Caco-2 (cell line): ENCODE results near the gene PTGDR2. TPM values are rescaled to one million over a fixed set of nuclear protein-coding genes. Genes with fewer than 3 reads are reported as not detected.
A peak's percentile ranks its signal among the peaks of the same experiment; 100 is the strongest.

Experiments
- BruUV-seq: library from RNA; stranded (reverse); fragments of 400-500 nt; replicated peaks from 2 replicates; lab custom pipeline; 2021; lab: Mats Ljungman, UMichigan
- CTCF ChIA-PET: fragments of 300-600 bp; sonication (Branson Sonifier 250); formaldehyde crosslinking; loops from one replicate; lab custom pipeline; 2022; ENCODE audit warnings: antibody characterized with exemption; lab: Charles Lee
- POLR2A ChIA-PET: fragments of 300-600 bp; sonication (Branson Sonifier 250); formaldehyde crosslinking; loops from one replicate; lab custom pipeline; 2022; ENCODE audit warnings: antibody characterized with exemption; lab: Charles Lee
- DNase-seq, 2 experiments: peaks; one replicate each; pipeline versions ENCODE4 v3.0.0 to v3.0.0-alpha.2; 2020 to 2022
- H3K27me3 ChIP-seq: replicated peaks from 2 replicates; pipeline ENCODE4 v1.6.0; 2011; ENCODE audit warnings: low read length; ENCODE audit not compliant: control insufficient read depth, insufficient read depth
- H3K36me3 ChIP-seq: 2 replicates; pipeline ENCODE4 v1.5.1; 2011; ENCODE audit warnings: low read length; ENCODE audit not compliant: control insufficient read depth, insufficient read depth
- H3K4me1 ChIP-seq: fragments of 250-450 bp; sonication (Bioruptor Pico); 2 replicates; pipeline ENCODE4 v1.5.1; 2020; ENCODE audit warnings: mild to moderate bottlenecking
- H3K4me3 ChIP-seq: 2 replicates; pipeline ENCODE4 v1.5.1; 2011; ENCODE audit warnings: low read depth, mild to moderate bottlenecking, control low read depth, low read length
- H3K9me3 ChIP-seq: fragments of 250-450 bp; sonication (Bioruptor Pico); 2 replicates; pipeline ENCODE4 v1.5.1; 2020; ENCODE audit warnings: mild to moderate bottlenecking, moderate library complexity
- H3K27ac Mint-ChIP-seq: one replicate; pipeline ENCODE4 v1.8.0; 2022; ENCODE audit warnings: mixed read lengths; ENCODE audit not compliant: unreplicated experiment
- H3K27me3 Mint-ChIP-seq: one replicate; pipeline ENCODE4 v1.8.0; 2022; ENCODE audit warnings: mixed read lengths; ENCODE audit not compliant: insufficient read depth, unreplicated experiment
- H3K36me3 Mint-ChIP-seq: one replicate; pipeline ENCODE4 v1.8.0; 2022; ENCODE audit warnings: mild to moderate bottlenecking, mixed read lengths; ENCODE audit not compliant: insufficient read depth, unreplicated experiment
- H3K4me1 Mint-ChIP-seq: one replicate; pipeline ENCODE4 v1.8.0; 2022; ENCODE audit warnings: low read depth, mixed read lengths; ENCODE audit not compliant: unreplicated experiment
- H3K4me3 Mint-ChIP-seq: one replicate; pipeline ENCODE4 v1.8.0; 2022; ENCODE audit warnings: mild to moderate bottlenecking, moderate library complexity, mixed read lengths; ENCODE audit not compliant: unreplicated experiment
- H3K9me3 Mint-ChIP-seq: one replicate; pipeline ENCODE4 v1.8.0; 2022; ENCODE audit warnings: mixed read lengths; ENCODE audit not compliant: unreplicated experiment
- intact Hi-C: fragments of 100-400 bp; cut with micrococcal nuclease; formaldehyde crosslinking; loops from one replicate; pipeline ENCODE4 v1.10.0; 2022; ENCODE audit not compliant: unreplicated experiment
- total RNA-seq: library from RNA; stranded (reverse); gene quantifications from 2 replicates; pipeline ENCODE4 v1.2.3, GENCODE V29; 2022
- TF ChIP-seq, protein P1 (sequence below), 2 experiments: fragments of 200-600 bp in 1 of 2; IDR thresholded peaks; 1 replicate in 1 of 2; 2 replicates in 1 of 2; pipeline versions ENCODE4 v1.5.1 to v1.8.0; 2011 to 2022; ENCODE audit warnings: antibody characterized with exemption in 1 of 2, control low read depth in 1 of 2, inconsistent platforms in 1 of 2, low read depth in 1 of 2, low read length in 1 of 2, mild to moderate bottlenecking in 1 of 2, moderate library complexity in 1 of 2; ENCODE audit not compliant: insufficient read depth in 1 of 2, severe bottlenecking in 1 of 2, unreplicated experiment in 1 of 2

PTGDR2 gene
- total RNA-seq, 1 experiment from 2014 or later, result 0.09 TPM

DNA sequence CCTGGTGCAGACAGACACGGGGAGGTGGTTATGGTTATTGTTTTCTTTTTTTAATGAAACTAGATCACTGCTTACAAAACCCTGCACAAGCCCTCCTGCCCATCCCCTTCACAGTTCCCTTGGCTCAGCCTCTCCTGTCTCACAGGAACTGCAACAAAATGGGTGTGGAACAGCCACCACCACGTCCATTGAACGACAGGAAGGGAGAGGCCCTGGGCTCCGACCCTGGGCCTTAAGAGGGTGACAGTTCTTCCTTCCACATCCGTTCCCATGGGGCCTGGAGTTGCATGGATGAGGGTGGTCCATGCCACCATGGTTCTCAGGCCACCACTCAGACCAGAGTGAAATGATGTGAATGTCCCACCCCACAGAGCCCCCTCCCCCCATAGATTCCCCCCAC, 34.9 kb upstream of the PTGDR2 start:
- Histone ChIP-seq H3K9me3 (no peaks in the 10 kb centered on the region), H3K27me3 (no peaks in the 10 kb centered on the region), H3K4me3 (no peak overlapping the region), H3K36me3 (no peaks in the 10 kb centered on the region), H3K4me1 (no peaks in the 10 kb centered on the region)
- no peaks in the 10 kb centered on the region for H3K9me3 Mint-ChIP-seq
- POLR2A ChIA-PET, result interaction anchor here (0.6 to 0.7 kb wide), 2 partner anchors 9 to 37 kb away, joined by 3 to 4 read pairs; no protein-coding TSS in a partner anchor
- peaks cover 46% of the 10 kb centered on the region for H3K36me3 Mint-ChIP-seq
- H3K27ac Mint-ChIP-seq, result no peak overlapping the region
- H3K27me3 Mint-ChIP-seq, result no peaks in the 10 kb centered on the region
- no TSS peak for BruUV-seq
- no peak for DNase-seq
- TF ChIP-seq, protein P1, sequence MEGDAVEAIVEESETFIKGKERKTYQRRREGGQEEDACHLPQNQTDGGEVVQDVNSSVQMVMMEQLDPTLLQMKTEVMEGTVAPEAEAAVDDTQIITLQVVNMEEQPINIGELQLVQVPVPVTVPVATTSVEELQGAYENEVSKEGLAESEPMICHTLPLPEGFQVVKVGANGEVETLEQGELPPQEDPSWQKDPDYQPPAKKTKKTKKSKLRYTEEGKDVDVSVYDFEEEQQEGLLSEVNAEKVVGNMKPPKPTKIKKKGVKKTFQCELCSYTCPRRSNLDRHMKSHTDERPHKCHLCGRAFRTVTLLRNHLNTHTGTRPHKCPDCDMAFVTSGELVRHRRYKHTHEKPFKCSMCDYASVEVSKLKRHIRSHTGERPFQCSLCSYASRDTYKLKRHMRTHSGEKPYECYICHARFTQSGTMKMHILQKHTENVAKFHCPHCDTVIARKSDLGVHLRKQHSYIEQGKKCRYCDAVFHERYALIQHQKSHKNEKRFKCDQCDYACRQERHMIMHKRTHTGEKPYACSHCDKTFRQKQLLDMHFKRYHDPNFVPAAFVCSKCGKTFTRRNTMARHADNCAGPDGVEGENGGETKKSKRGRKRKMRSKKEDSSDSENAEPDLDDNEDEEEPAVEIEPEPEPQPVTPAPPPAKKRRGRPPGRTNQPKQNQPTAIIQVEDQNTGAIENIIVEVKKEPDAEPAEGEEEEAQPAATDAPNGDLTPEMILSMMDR (IDR thresholded peaks at IDR 0.05; ENCODE audit: insufficient read depth in 1 of 2, low read depth in 1 of 2, low read length in 1 of 2, severe bottlenecking in 1 of 2, unreplicated experiment in 1 of 2), result no peak
- intact Hi-C loops, result no loop called here
- CTCF ChIA-PET, result interaction anchor here (0.7 kb wide), 1 partner anchor 9 kb away, joined by 3 read pairs; no protein-coding TSS in a partner anchor
- H3K4me1 Mint-ChIP-seq, result peaks cover 7% of the 10 kb centered on the region
- H3K4me3 Mint-ChIP-seq, result no peak overlapping the region

DNA sequence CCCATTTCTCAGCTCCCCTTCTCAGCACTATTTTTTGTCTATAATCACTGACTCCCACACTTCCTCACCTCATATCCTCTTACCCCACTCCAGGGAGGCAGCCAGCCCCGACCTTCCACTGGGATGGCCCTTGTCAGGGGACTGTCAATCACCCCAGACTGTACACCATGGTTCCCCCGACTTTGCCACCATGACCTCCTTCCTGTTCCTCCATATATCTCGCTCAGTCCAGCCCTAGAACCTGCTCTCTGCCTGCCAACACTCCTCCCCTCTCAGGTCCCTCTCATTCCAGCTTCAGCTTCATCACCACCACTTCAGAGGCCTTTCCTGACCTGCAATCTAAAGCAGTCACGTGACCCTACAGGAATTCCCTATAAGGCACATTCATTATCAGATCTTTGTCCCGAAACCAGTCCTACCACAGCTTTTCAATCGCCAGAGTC, 34.1 kb upstream of the PTGDR2 start:
- H3K36me3 Mint-ChIP-seq, result peaks cover 39% of the 10 kb centered on the region
- H3K9me3 ChIP-seq, result no peaks in the 10 kb centered on the region
- no peaks in the 10 kb centered on the region for H3K4me1 ChIP-seq
- H3K27me3 Mint-ChIP-seq, result no peaks in the 10 kb centered on the region
- ChIA-PET CTCF (interaction anchor here (1.0 to 1.4 kb wide), 4 partner anchors 9 to 114 kb away, joined by 3 to 11 read pairs (median 5); no protein-coding TSS in a partner anchor), POLR2A (no interaction called here)
- no peaks in the 10 kb centered on the region for H3K36me3 ChIP-seq
- DNase-seq, result peak in 1 of 2 experiments; percentile 31
- H3K4me3 ChIP-seq, result no peak overlapping the region
- no peaks in the 10 kb centered on the region for H3K27me3 ChIP-seq
- peak overlapping the region; percentile 3 for H3K27ac Mint-ChIP-seq
- H3K9me3 Mint-ChIP-seq, result no peaks in the 10 kb centered on the region
- BruUV-seq, result no TSS peak
- no peak overlapping the region for H3K4me3 Mint-ChIP-seq
- H3K4me1 Mint-ChIP-seq, result peaks cover 7% of the 10 kb centered on the region
- TF ChIP-seq, protein P1 (IDR thresholded peaks at IDR 0.05; ENCODE audit: insufficient read depth in 1 of 2, low read depth in 1 of 2, low read length in 1 of 2, severe bottlenecking in 1 of 2, unreplicated experiment in 1 of 2), result no peak
- intact Hi-C loops, result no loop called here

DNA sequence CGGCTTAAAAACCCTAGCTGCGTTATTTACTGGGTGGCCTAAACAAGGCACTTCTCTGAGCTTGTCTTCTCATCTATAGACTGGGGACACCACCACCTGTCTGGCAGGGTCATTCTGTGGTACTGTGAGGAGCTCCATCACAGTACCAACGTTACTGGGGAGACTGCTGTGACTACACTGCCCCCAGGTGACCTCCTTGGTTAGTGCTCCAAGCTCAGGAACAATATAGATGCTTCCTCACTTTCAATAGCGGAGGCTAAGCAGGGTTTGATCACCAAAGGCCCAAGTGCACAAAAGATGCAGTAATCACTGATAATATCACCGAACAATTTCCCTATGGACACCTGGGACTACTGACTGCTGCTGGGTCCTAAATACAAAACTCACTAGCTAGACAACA, 31.8 kb upstream of the PTGDR2 start:
- Histone ChIP-seq H3K4me3 (no peak overlapping the region), H3K9me3 (no peaks in the 10 kb centered on the region), H3K4me1 (no peaks in the 10 kb centered on the region), H3K36me3 (no peaks in the 10 kb centered on the region), H3K27me3 (no peaks in the 10 kb centered on the region)
- Mint-ChIP-seq H3K27me3 (no peaks in the 10 kb centered on the region), H3K36me3 (peaks cover 20% of the 10 kb centered on the region), H3K4me1 (peaks cover 7% of the 10 kb centered on the region), H3K4me3 (no peak overlapping the region), H3K9me3 (no peaks in the 10 kb centered on the region), H3K27ac (no peak overlapping the region)
- CTCF ChIA-PET, result interaction anchor here (0.6 to 2.2 kb wide), 22 partner anchors 12 to 230 kb away, joined by 3 to 200 read pairs (median 5); partner anchors contain the start of genes PRPF19, PTGDR2 and TMEM109
- DNase-seq, result peak; percentile 67 to 75
- TF ChIP-seq, protein P1 (IDR thresholded peaks at IDR 0.05; ENCODE audit: insufficient read depth in 1 of 2, low read depth in 1 of 2, low read length in 1 of 2, severe bottlenecking in 1 of 2, unreplicated experiment in 1 of 2), result peak; percentile 72 to 87
- BruUV-seq, result no TSS peak
- POLR2A ChIA-PET, result no interaction called here
- intact Hi-C loops, result loop anchor here (1.0 kb wide), 3 partner anchors 56 to 186 kb away; no protein-coding TSS in a partner anchor
